ENCODE measurements around the gene SNCG. TPM values are rescaled to one million over a fixed set of nuclear protein-coding genes. Genes with fewer than 3 reads are reported as not detected.

SNCG gene
- total and polyA plus RNA-seq, 8 donors = 3.8 to 59.6 (median 7.6) TPM; not detected in 1

GRCh38 chr10:86941991-86942421 lies 16.4 kb upstream of the SNCG start:
- Histone ChIP-seq H3K4me1 (peaks cover 11 to 62% (median 36%) of the 10 kb centered on the region in 4 donors), H3K27me3 (peaks cover 0 to 10% (median 0%) of the 10 kb centered on the region in 3 donors), H3K9me3 (no peaks in the 10 kb centered on the region), H3K4me3 (no peak overlapping the region), H3K27ac (no peak overlapping the region), H3K36me3 (peaks cover 0 to 5% (median 1%) of the 10 kb centered on the region in 4 donors)
- intact Hi-C loops (cut with DNase I; ENCODE audit: low total_unique reads) = no loop called here
- DNase-seq = peak in 1 of 2 donors; percentile 24
- TF ChIP-seq POLR2A (IDR thresholded peaks at IDR 0.05) (no peak), EP300 (IDR thresholded peaks at IDR 0.05) (no peak), POLR2AphosphoS5 (IDR thresholded peaks at IDR 0.05) (no peak), CTCF (IDR thresholded peaks at IDR 0.05) (no peak)
- 80 to 92% (median 89%) methylated on average over 14 of the region's 14 CpGs for WGBS, 5 donors

GRCh38 chr10:86942441-86943315 lies 15.7 kb upstream of the SNCG start:
- Histone ChIP-seq H3K27me3 (peaks cover 0 to 10% (median 0%) of the 10 kb centered on the region in 3 donors), H3K9me3 (no peaks in the 10 kb centered on the region), H3K4me1 (peaks cover 11 to 55% (median 33%) of the 10 kb centered on the region in 4 donors), H3K4me3 (peak overlapping the region in 2 of 4 donors; percentile 0 to 5), H3K36me3 (peaks cover 0 to 5% (median 1%) of the 10 kb centered on the region in 4 donors), H3K27ac (no peak overlapping the region)
- intact Hi-C loops (cut with DNase I; ENCODE audit: low total_unique reads) = no loop called here
- peak; percentile 26 to 53 for DNase-seq
- 51 to 71% (median 59%) methylated on average over 17 to 94 of the region's 94 CpGs for WGBS, 5 donors
- no peak for TF ChIP-seq POLR2AphosphoS5 (IDR thresholded peaks at IDR 0.05)
- TF ChIP-seq POLR2A (IDR thresholded peaks at IDR 0.05) = no peak
- TF ChIP-seq EP300 (IDR thresholded peaks at IDR 0.05) = no peak
- no peak for TF ChIP-seq CTCF (IDR thresholded peaks at IDR 0.05)

DNA sequence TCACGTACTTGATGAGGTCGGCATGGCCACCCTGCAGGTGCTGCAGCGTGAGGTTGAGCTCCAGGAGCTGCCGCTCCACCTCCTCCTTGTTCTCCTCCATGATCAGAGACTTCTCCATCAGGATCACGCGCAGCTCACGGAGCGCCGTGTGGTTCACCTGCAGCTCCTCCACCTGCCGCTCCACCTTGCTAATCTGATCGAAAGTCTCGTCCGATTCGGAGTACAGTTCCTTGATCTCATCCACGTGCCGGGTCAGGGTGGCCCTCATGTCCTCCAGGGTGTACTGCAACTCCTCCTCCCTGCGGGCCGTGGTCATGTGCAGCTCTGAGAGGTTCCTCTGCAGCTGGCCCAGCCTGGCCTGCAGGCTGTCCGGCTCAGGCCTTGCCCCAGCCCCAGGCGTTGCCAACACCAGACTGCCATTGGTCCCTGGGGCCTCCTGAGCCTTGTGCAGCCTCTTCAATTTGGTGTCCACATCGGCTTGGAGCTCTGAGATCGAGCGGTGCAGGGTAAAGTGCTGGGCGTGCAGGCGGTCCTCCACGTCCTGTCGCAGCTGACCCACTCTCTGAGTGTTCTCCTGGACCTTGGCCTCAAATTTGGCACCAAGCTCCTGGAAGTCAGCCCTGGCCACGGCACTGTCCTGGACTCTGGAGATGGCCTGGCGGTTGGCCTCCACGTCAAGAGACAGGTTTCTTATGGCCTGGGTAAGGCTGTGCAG lies 14.9 kb upstream of the SNCG start:
- no peak overlapping the region for H3K4me3 ChIP-seq
- H3K27me3 ChIP-seq = peaks cover 0 to 10% (median 0%) of the 10 kb centered on the region in 3 donors
- peaks cover 0 to 5% (median 1%) of the 10 kb centered on the region in 4 donors for H3K36me3 ChIP-seq
- TF ChIP-seq CTCF (IDR thresholded peaks at IDR 0.05) = no peak
- no peak for TF ChIP-seq POLR2AphosphoS5 (IDR thresholded peaks at IDR 0.05)
- TF ChIP-seq EP300 (IDR thresholded peaks at IDR 0.05) = no peak
- TF ChIP-seq POLR2A (IDR thresholded peaks at IDR 0.05) = no peak
- DNase-seq = peak in 1 of 2 donors; percentile 24
- 93 to 97% (median 94%) methylated on average over 18 to 30 of the region's 30 CpGs for WGBS, 5 donors
- intact Hi-C loops (cut with DNase I; ENCODE audit: low total_unique reads) = no loop called here
- peaks cover 11 to 47% (median 31%) of the 10 kb centered on the region in 4 donors for H3K4me1 ChIP-seq
- no peak overlapping the region for H3K27ac ChIP-seq
- H3K9me3 ChIP-seq = no peaks in the 10 kb centered on the region

DNA sequence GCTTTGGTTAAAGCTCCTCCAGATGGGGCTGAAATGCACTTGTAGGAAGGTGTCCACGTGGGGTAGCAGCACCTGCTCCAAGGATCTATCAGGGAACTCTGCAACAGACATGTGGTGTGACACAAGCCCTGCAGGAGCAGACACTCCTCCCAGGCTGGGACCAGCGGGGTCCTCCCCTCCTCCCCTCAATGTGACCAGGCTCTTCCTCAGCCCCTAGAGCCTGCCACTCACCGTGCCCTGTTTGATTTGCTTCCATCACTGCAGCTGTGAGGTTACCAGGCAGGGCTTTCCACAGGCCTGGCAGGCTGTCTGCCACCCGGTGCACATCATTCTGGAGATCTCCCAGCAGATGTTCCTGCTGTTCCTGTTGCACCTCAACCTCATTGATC lies 14.4 kb upstream of the SNCG start:
- Histone ChIP-seq H3K27ac (no peak overlapping the region), H3K4me3 (no peak overlapping the region), H3K4me1 (peaks cover 11 to 43% (median 28%) of the 10 kb centered on the region in 4 donors), H3K36me3 (peaks cover 0 to 5% (median 1%) of the 10 kb centered on the region in 4 donors), H3K9me3 (no peaks in the 10 kb centered on the region), H3K27me3 (peaks cover 0 to 10% (median 0%) of the 10 kb centered on the region in 3 donors)
- DNase-seq = no peak
- TF ChIP-seq EP300 (IDR thresholded peaks at IDR 0.05) (no peak), POLR2AphosphoS5 (IDR thresholded peaks at IDR 0.05) (no peak), CTCF (IDR thresholded peaks at IDR 0.05) (no peak), POLR2A (IDR thresholded peaks at IDR 0.05) (no peak)
- intact Hi-C loops (cut with DNase I; ENCODE audit: low total_unique reads) = no loop called here
- 83 to 90% (median 86%) methylated on average over 2 to 4 of the region's 4 CpGs for whole genome bisulfite sequencing, 5 donors
